Spleen (tissue), 7 donors: ENCODE data around the gene BRD1.

Experiments used
- CTCF ChIP-seq, 11 experiments: fragments of 200-600 bp in 7 of 11; fragments of 450-650 bp in 4 of 11; sonication (generic) in 4 of 11; IDR thresholded peaks in 8 of 11; conservative IDR thresholded peaks in 3 of 11; 1 replicate in 7 of 11; 2 replicates in 4 of 11; pipeline versions ENCODE4 v1.4.0 to v1.8.0; 2016 to 2021; ENCODE audit warnings: antibody characterized with exemption in 11 of 11, inconsistent platforms in 4 of 11, mild to moderate bottlenecking in 1 of 11
- POLR2A ChIP-seq, 3 donors: fragments of 450-650 bp; IDR thresholded peaks; one replicate each; pipeline ENCODE4 v1.5.1; 2017; ENCODE audit warnings: antibody characterized with exemption in 3 of 3, mild to moderate bottlenecking in 1 of 3
- donor health status: DM: no; HTN: no; CAD: no; lungs with moderate emphysema.
- donor health status: DM: no; HTN: no; CAD: no.
- donor health status: DM: no; HTN: no; CAD: no.

GRCh38 chr22:49730656-49731055, 97.0 kb downstream of the BRD1 start:
- TF ChIP-seq POLR2A (IDR thresholded peaks at IDR 0.05) (no peak), CTCF (IDR thresholded peaks at IDR 0.05 in 8 of 11, conservative IDR thresholded peaks at IDR 0.05 in 3 of 11) (no peak)
